HG03439 (cell line): Measurements from ENCODE around the gene SRSF11.

ENCODE experiments used
- ATAC-seq: cut with Tn5 transposase; IDR thresholded peaks from one replicate; pipeline ENCODE4 v1.9.1; 2021; ENCODE audit warnings: mild to moderate bottlenecking, moderate library complexity; ENCODE audit not compliant: unreplicated experiment

SRSF11 gene

GRCh38 chr1:70220517-70221237 lies 503 bp upstream of the SRSF11 start:
- peak; percentile 6 for ATAC-seq

- no peak for ATAC-seq
These were observed 1.6 kb downstream of the SRSF11 start for GRCh38 chr1:70222716-70223235.

DNA sequence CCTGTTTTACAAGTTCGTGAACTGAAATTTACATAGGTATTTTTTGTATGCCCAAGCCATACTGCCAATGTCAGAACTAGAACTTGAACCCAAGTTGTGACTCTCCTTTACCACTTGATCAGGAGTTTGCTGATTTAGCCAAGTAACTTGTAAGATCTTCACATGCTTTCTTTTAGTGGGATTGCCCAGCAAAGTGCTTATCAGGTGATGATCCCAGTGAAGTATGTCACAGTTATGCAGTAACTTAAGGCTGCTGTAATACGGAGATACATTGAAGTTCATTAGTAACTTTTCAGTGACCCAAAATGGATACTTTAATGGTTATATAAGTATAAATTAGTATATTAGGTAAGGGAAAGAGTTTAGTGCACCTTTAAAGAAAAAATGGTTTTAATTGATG lies 3.8 kb downstream of the SRSF11 start:
- no peak for ATAC-seq

DNA sequence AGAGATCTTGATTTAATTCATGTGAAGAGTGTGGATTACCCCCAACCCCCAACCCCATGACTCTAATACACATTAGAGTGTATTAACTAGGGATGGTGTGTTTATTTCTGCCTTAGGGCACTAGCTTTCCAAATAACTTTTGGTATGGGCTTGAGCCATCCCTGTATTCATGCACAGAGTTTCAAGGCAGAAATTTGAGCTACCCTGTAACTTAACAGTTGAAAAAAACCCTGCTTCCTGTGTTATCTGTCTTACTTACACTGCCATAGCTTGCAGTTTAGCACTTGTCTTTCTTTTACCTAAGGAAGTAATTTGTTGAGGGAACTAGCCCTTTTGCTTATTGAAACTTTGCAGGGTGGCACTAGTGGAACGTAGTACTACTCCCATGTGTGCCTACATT lies 6.3 kb downstream of the SRSF11 start:
- peak; percentile 47 for ATAC-seq

GRCh38 chr1:70228670-70229069 lies 7.5 kb downstream of the SRSF11 start:
- no peak for ATAC-seq

- ATAC-seq: no peak
These were observed 10.3 kb downstream of the SRSF11 start for GRCh38 chr1:70231475-70231874.

DNA sequence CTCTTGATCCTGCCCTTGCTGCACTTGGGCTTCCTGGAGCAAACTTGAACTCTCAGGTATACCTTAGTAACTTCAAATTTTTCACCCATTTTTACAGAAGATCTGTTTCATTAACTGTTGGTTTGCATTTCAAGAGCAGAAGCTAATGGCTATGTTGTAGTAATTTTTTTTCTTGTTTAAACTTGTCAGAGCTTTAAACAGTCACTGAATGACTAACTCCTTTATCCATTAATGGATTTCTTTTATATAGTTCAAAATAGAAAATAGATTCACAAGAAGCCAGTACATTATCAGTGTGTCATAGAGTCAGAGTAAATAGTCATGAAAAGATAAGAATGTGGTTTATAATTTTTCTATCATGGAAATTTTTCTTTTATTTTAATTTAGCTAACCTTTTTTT lies 13.6 kb downstream of the SRSF11 start:
- no peak for ATAC-seq

GRCh38 chr1:70239940-70240339 lies 18.8 kb downstream of the SRSF11 start:
- ATAC-seq: no peak

- ATAC-seq: no peak
These were observed 25.9 kb downstream of the SRSF11 start for GRCh38 chr1:70247122-70247521.

- no peak for ATAC-seq
These were observed 26.6 kb downstream of the SRSF11 start for GRCh38 chr1:70247768-70248167.

GRCh38 chr1:70248729-70249128 lies 27.5 kb downstream of the SRSF11 start:
- ATAC-seq: no peak

GRCh38 chr1:70256664-70257063 lies 35.5 kb downstream of the SRSF11 start:
- ATAC-seq: no peak

DNA sequence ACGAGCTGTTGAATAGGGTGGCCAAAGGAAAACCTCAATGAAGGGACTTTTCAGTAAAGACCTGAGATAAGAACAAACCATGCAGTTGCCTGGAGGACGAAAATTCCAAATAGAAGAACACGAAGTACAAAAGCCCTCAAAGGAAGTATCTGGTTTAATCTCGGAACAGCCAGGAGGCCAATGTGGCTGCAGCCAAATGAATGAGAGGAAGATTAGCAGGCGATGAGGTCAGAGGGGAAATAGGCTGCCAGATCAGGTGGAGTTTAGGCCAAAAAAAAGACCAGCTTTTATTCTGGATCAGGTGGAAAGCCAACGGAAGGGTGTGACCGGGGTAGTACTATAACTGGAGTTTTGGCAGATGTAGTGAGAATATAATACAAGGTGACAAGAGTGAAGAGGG lies 43.7 kb downstream of the SRSF11 start:
- no peak for ATAC-seq

DNA sequence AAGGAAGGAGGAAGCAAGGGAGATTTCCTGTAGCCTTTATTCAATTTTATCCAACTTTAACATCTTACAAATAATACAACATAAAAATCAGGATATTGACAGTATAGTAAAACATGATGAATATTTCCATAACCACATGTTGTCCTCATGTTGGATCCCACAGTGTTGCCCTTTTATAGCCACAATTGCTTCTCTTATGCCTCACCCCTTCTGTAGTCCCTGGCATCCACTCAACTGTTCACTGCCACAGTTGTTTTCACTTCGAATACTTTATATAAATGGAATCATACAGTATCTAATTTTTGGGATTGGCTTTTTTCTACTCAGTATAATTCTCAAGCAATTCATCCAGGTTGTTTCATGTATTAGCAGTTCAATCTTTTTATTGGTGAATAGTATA lies 44.8 kb downstream of the SRSF11 start:
- ATAC-seq: no peak

GRCh38 chr1:70277875-70278274 lies 56.7 kb downstream of the SRSF11 start:
- no peak for ATAC-seq

GRCh38 chr1:70278710-70279109 lies 57.5 kb downstream of the SRSF11 start:
- no peak for ATAC-seq

DNA sequence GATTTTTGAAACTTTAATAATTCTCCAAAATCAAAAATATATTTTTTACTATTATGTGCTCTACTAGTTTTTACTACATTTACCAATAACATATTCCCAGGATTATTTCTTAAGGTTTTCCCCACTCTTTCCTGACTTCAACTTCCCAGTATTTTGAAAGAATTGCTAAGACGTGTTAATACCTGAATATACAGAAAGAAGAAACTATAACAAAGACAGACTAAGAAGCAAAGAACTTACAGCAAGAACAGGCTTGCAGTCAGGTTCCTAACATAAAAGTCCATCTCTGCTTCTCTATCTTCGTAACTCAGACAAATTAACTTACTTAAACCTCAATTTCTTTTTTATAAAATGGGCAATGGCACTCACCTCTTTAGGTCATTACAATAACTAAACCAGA lies 63.2 kb downstream of the SRSF11 start:
- no peak for ATAC-seq

DNA sequence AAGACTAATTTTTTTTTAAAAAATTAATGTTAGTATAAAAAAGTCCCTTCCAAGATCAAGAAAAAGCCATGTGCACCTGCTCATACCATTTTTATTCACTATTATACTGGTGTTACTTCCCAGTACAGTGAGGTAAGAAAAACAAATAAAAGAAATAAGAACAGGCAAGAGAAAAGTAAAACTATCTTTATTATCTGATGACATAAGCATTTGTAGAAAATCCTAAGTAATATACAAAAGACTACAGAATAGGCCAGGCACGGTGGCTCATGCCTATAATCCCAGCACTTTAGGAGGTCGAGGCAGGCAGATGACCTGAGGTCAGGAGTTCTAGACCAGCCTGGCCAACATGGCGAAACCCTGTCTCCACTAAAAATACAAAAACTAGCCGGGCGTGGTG lies 65.3 kb downstream of the SRSF11 start:
- no peak for ATAC-seq

DNA sequence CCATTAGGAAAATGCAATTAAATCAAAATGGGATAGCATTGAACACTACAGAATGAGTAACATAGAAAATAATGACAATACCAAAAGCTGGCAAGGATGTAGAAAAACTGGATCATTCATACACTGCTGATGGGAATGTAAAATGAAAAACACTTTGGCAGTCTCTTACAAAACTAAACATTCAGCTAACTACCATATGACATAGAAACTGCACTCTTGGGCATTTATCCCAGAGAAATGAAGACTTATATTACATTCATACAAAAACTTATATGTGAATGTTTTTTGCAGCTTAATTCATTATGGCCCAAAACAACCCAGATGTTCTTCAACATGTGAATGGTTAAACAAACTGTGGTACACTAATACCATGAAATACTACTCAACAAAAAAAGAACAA lies 67.0 kb downstream of the SRSF11 start:
- no peak for ATAC-seq

GRCh38 chr1:70290218-70290617 lies 69.0 kb downstream of the SRSF11 start:
- ATAC-seq: no peak

GRCh38 chr1:70293186-70293843 lies 72.1 kb downstream of the SRSF11 start:
- ATAC-seq: no peak

GRCh38 chr1:70295749-70296148 lies 74.6 kb downstream of the SRSF11 start:
- ATAC-seq: no peak
